Chondrocyte (in vitro differentiated cells): ENCODE measurements around the gene TMEM266. TPM values are rescaled to one million over a fixed set of nuclear protein-coding genes. Genes with fewer than 3 reads are reported as not detected.

Experiments used
- DNase-seq: peaks from one replicate; pipeline ENCODE4 v3.0.0; 2021; ENCODE audit warnings: mixed read lengths, low spot score
- H3K27ac Mint-ChIP-seq: one replicate; pipeline ENCODE4 v1.8.0; 2021; ENCODE audit warnings: mild to moderate bottlenecking, moderate library complexity, mixed read lengths; ENCODE audit not compliant: unreplicated experiment
- H3K27me3 Mint-ChIP-seq: 2 replicates; pipeline ENCODE4 v1.8.0; 2021; ENCODE audit warnings: low read depth, mixed read lengths
- H3K36me3 Mint-ChIP-seq: 2 replicates; pipeline ENCODE4 v1.8.0; 2021; ENCODE audit warnings: low read depth, mixed read lengths
- H3K4me1 Mint-ChIP-seq: 2 replicates; pipeline ENCODE4 v1.8.0; 2021; ENCODE audit warnings: low read depth, mild to moderate bottlenecking, mixed read lengths
- H3K4me3 Mint-ChIP-seq: one replicate; pipeline ENCODE4 v1.8.0; 2021; ENCODE audit warnings: mild to moderate bottlenecking, moderate library complexity, mixed read lengths; ENCODE audit not compliant: unreplicated experiment
- H3K9me3 Mint-ChIP-seq: 2 replicates; pipeline ENCODE4 v1.8.0; 2021; ENCODE audit warnings: low read depth, mixed read lengths
- CTCF ChIP-seq: fragments of 200-600 bp; sonication (generic); IDR thresholded peaks from 2 replicates; pipeline ENCODE4 v1.5.0; 2021; ENCODE audit warnings: antibody characterized with exemption, mild to moderate bottlenecking, moderate library complexity
- total RNA-seq: library from RNA; stranded (reverse); gene quantifications from 3 replicates; pipeline ENCODE4 v1.2.1, GENCODE V29; 2021

TMEM266 gene
- total RNA-seq, 1 donor from 2014 or later: 0.20 TPM

GRCh38 chr15:76198456-76199105, 138.8 kb downstream of the TMEM266 start:
- no peaks in the 10 kb centered on the region for H3K36me3 Mint-ChIP-seq
- H3K27ac Mint-ChIP-seq: peak overlapping the region; percentile 92
- no peaks in the 10 kb centered on the region for H3K27me3 Mint-ChIP-seq
- H3K4me3 Mint-ChIP-seq: no peak overlapping the region
- no peak for DNase-seq
- H3K9me3 Mint-ChIP-seq: no peaks in the 10 kb centered on the region
- peaks cover 46% of the 10 kb centered on the region for H3K4me1 Mint-ChIP-seq
- no peak for TF ChIP-seq CTCF

GRCh38 chr15:76199106-76200082, 139.6 kb downstream of the TMEM266 start:
- Mint-ChIP-seq H3K27ac (peak overlapping the region; percentile 92), H3K27me3 (no peaks in the 10 kb centered on the region), H3K36me3 (no peaks in the 10 kb centered on the region), H3K4me1 (peaks cover 46% of the 10 kb centered on the region), H3K4me3 (no peak overlapping the region), H3K9me3 (no peaks in the 10 kb centered on the region)
- TF ChIP-seq CTCF: no peak
- DNase-seq: no peak

GRCh38 chr15:76200083-76200465, 140.3 kb downstream of the TMEM266 start:
- Mint-ChIP-seq H3K4me3 (no peak overlapping the region), H3K27me3 (no peaks in the 10 kb centered on the region), H3K27ac (peak overlapping the region; percentile 51), H3K9me3 (no peaks in the 10 kb centered on the region), H3K4me1 (peaks cover 46% of the 10 kb centered on the region), H3K36me3 (no peaks in the 10 kb centered on the region)
- no peak for DNase-seq
- TF ChIP-seq CTCF: no peak

GRCh38 chr15:76200641-76201105, 140.9 kb downstream of the TMEM266 start:
- H3K27ac Mint-ChIP-seq: no peak overlapping the region
- no peak for DNase-seq
- no peak overlapping the region for H3K4me3 Mint-ChIP-seq
- H3K27me3 Mint-ChIP-seq: no peaks in the 10 kb centered on the region
- peaks cover 46% of the 10 kb centered on the region for H3K4me1 Mint-ChIP-seq
- TF ChIP-seq CTCF: no peak
- H3K36me3 Mint-ChIP-seq: peaks cover under 1% of the 10 kb centered on the region
- no peaks in the 10 kb centered on the region for H3K9me3 Mint-ChIP-seq

- H3K4me1 Mint-ChIP-seq: peaks cover 39% of the 10 kb centered on the region
- no peaks in the 10 kb centered on the region for H3K9me3 Mint-ChIP-seq
- no peaks in the 10 kb centered on the region for H3K27me3 Mint-ChIP-seq
- H3K36me3 Mint-ChIP-seq: peaks cover 2% of the 10 kb centered on the region
- TF ChIP-seq CTCF: no peak
- H3K27ac Mint-ChIP-seq: no peak overlapping the region
- no peak for DNase-seq
- no peak overlapping the region for H3K4me3 Mint-ChIP-seq
Measured at GRCh38 chr15:76201536-76202255, 141.9 kb downstream of the TMEM266 start.
